Activated CD8-positive, alpha-beta memory T cell treated with anti-CD3 and anti-CD28 coated beads for 48 hours (primary cell): ENCODE measurements around the gene SLC26A1.
"Not testable (repeated sequence)": the region's sequence is repeated elsewhere in the genome, so short reads cannot be mapped to it uniquely, and the experiment has no call there.

Source experiments
- DNase-seq, 3 experiments: peaks; one replicate each; pipeline ENCODE4 v3.0.0-alpha.2; 2020; ENCODE audit warnings: low read depth in 2 of 3, low spot score in 2 of 3

SLC26A1 gene

DNA sequence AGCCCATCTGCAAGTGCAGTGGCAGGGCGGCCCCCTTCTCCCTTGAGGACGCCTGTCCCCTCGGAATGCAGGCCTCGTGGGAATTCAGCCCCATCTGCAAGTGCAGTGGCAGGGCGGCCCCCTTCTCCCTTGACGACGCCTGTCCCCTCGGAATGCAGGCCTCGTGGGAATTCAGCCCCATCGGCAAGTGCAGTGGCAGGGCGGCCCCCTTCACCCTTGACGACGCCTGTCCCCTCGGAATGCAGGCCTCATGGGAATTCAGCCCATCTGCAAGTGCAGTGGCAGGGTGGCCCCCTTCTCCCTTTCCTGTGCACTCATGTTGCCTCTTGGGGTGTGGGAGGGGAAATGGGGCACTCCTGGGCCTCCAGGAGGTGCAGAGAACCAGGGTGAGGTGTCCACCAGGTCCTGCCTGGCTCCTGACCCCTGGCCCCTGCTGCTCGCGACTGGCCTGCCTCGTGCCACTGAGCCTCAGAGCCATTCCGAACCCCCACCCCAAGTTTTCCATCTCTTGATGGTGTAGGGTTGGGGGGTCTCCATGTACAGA is 6.8 kb upstream of the SLC26A1 start:
- DNase-seq, result no peak

DNA sequence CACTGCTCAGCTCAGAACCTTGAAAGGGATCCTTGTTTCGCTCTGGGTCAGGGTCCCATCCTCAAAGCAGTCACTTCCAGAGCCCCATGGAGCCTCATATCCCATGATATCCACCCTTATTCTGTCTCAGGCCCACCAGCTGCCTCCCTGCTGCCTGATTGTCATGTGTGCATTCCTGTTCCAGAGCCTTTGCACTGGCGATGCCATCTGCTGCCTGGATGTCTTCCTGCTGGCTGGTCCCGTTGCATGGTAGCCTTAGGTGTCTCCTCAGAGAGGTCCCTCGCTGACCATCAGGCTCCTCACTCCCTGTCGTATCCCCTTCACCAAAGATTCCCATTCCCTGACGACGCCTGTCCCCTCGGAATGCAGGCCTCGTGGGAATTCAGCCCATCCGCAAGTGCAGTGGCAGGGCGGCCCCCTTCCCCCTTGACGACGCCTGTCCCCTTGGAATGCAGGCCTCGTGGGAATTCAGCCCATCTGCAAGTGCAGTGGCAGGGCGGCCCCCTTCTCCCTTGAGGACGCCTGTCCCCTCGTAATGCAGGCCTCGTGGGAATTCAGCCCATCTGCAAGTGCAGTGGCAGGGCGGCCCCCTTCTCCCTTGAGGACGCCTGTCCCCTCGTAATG is 6.1 kb upstream of the SLC26A1 start:
- not testable (repeated sequence) for DNase-seq

- DNase-seq, result no peak
These were observed 5.0 kb upstream of the SLC26A1 start for GRCh38 chr4:998096-998691.

- DNase-seq, result no peak
These were observed 4.3 kb upstream of the SLC26A1 start for GRCh38 chr4:997375-998071.

DNA sequence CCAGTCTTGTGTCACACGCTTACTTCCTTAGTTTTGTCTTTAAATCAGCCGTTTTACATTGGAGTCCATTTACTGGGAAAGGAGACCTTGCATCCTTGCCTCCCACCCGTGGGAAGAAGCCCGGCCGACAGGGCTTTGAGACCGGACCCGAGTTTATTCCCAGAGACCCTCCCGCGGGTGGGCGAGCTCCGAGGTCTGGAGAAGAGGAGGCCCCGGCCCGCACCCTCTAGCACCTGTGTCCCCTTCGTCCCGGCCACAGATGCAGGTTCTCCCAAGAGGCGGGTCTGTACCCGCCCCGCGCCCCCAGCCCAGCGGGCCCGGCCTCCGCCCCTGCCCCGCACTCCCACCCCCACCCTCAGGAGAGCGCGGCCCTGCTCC is 3.8 kb upstream of the SLC26A1 start:
- DNase-seq, result no peak

- no peak for DNase-seq
These were observed 3.1 kb upstream of the SLC26A1 start for GRCh38 chr4:996030-996996.

DNA sequence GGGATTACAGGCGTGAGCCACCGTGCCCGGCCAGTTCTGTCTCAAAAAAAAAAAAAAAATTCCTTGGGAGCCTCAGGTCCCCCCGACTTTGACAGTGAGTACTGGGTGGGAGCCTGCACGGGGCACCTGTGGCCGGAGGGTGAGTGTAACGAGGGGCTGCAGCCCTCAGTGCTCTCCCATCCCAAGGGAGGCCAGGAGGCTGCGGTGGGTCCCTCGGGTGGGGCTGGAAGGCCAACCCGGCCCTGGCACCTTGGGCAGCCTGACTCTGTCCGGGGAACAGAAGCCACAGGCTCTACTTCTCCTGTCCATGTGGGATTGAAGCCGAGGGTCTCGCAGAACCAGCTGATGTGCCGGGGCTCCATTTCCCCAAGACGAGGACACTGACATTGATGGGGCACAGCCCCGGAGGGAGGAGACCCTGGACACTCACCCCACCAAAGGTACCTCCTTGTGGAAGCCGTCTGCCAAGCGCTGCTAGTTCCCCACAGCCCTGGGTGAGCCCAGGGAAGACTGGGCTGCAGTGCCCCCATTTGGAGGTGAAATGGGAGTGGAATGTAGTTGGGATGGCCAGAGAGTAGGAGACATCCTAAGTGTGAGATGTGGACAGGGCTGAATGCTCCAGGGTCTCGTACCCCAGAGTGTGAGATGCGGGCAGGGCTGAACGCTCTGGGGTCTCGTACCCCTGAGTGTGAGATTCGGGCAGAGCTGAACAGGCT is 2.3 kb upstream of the SLC26A1 start:
- DNase-seq, result no peak

GRCh38 chr4:992297-993110 is 700 bp downstream of the SLC26A1 start:
- no peak for DNase-seq

GRCh38 chr4:991451-992296 is 1.5 kb downstream of the SLC26A1 start:
- no peak for DNase-seq

DNA sequence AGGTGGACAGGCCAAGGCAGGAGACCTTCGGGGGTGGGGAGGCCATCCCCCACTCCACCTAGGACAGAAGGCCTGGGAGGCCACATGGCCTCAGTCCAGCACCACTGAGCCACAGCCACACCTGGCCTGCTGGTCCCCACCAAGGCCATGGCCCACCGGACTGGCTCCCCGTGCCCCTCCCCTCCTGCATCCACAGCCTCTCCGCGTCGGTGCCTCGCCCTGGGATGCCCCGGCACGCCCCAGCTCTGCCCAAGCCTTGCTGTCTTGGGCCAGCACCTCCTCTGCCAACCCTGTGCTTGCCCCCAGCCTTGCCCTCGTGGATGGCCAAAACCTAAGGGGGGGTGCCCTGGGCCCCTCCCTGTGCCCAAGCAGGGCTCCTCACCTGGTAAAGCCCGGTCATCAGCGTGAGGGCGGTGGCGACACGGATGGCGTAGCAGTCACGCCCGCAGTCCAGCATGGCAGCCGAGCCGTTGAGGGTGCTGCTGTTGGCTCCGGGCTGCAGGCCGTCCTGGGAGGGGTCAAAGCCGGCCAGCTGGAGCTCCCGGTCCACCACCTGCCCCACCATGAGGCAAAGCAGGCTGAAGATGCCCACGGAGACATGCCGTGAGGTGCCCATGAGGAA is 2.3 kb downstream of the SLC26A1 start:
- no peak for DNase-seq

DNA sequence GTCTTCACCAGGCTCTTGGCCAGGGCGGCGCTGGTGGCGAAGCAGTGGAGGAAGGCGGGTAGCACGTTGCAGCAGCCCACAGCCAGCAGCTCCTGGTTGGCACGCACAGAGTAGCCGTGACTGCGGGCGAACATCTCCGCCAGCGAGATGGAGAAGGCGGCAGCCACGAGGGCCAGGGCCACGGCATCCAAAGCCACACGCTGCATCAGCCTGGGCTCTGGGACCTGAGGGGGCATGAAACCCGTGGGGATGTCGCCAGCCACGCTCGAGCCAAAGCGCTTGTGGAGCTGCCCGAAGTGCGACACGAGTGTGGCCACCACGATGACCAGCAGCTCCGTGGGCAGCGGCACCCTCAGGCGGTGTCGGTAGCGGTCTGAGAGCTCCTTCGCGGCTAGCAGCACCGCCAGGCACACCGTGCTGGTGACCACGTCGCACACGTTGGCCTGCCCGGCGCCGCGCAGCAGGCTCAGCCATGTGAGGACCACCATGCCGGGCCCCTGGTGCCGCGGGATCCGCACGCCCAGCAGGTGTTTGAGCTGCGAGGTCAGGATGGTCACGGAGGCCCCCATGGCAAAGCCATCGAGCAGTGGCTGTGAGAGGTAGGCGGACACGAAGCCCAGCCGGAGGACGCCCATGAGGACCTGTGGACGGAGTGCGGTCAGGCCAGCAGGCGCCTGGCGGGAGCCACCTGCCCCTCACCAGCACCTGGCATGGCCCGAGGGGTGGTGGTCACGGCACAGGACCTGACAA is 3.3 kb downstream of the SLC26A1 start:
- no peak for DNase-seq

GRCh38 chr4:988726-989721 is 4.2 kb downstream of the SLC26A1 start:
- no peak for DNase-seq

- DNase-seq, result no peak
These were observed 5.3 kb downstream of the SLC26A1 start for GRCh38 chr4:987624-988513.

- DNase-seq, result peak; percentile 67 to 74 (median 67)
These were observed 6.2 kb downstream of the SLC26A1 start, which contains the start of gene IDUA for GRCh38 chr4:986879-987623. Gene IDUA (plus strand): TSS chr4:987044. CDS start chr4:987085, 41 bp downstream.
